Ectodermal cell (in vitro differentiated cells): ENCODE measurements around the gene PTPA.
"Not testable (repeated sequence)": the region's sequence is repeated elsewhere in the genome, so short reads cannot be mapped to it uniquely, and the experiment has no call there.

Experiments used
- H3K27ac ChIP-seq: 2 replicates; pipeline ENCODE4 v1.7.0; 2013; ENCODE audit warnings: mild to moderate bottlenecking, low read depth, low read length; ENCODE audit not compliant: insufficient read depth, poor library complexity, severe bottlenecking
- H3K27me3 ChIP-seq: 2 replicates; pipeline ENCODE4 v1.7.0; 2013; ENCODE audit warnings: mild to moderate bottlenecking, low read length; ENCODE audit not compliant: insufficient read depth, control insufficient read depth, poor library complexity, severe bottlenecking
- H3K36me3 ChIP-seq: one replicate; pipeline ENCODE4 v1.7.0; 2013; ENCODE audit warnings: low read length; ENCODE audit not compliant: control insufficient read depth, insufficient read depth
- H3K4me1 ChIP-seq: one replicate; pipeline ENCODE4 v1.7.0; 2013; ENCODE audit warnings: low read length; ENCODE audit not compliant: control insufficient read depth, insufficient read depth
- H3K4me3 ChIP-seq: 2 replicates; pipeline ENCODE4 v1.7.0; 2013; ENCODE audit warnings: low read depth, low read length, control low read depth; ENCODE audit not compliant: insufficient read depth
- H3K9me3 ChIP-seq: 2 replicates; pipeline ENCODE4 v1.7.0; 2013; ENCODE audit warnings: mild to moderate bottlenecking, low read length, moderate library complexity; ENCODE audit not compliant: control insufficient read depth
- WGBS, 2 experiments: methylation state at CpG; one replicate each; pipeline ENCODE4 v1.1.7; 2013; ENCODE audit warnings: missing lambda C conversion rate in 2 of 2; 5-methylcytosine and 5-hydroxymethylcytosine counted together

PTPA gene

GRCh38 chr9:129154866-129155477 is 43.8 kb downstream of the PTPA start:
- H3K27ac ChIP-seq: no peak overlapping the region
- H3K4me1 ChIP-seq: no peaks in the 10 kb centered on the region
- H3K36me3 ChIP-seq: no peaks in the 10 kb centered on the region
- H3K4me3 ChIP-seq: no peak overlapping the region
- no peaks in the 10 kb centered on the region for H3K27me3 ChIP-seq
- no peaks in the 10 kb centered on the region for H3K9me3 ChIP-seq
- WGBS, 2 experiments: 94 to 95% methylated on average over 16 of the region's 16 CpGs

GRCh38 chr9:129156163-129156562 is 44.9 kb downstream of the PTPA start:
- 93 to 94% methylated on average over 10 of the region's 10 CpGs for WGBS, 2 experiments
- no peaks in the 10 kb centered on the region for H3K36me3 ChIP-seq
- H3K9me3 ChIP-seq: no peaks in the 10 kb centered on the region
- H3K4me3 ChIP-seq: no peak overlapping the region
- H3K27ac ChIP-seq: no peak overlapping the region
- H3K4me1 ChIP-seq: no peaks in the 10 kb centered on the region
- H3K27me3 ChIP-seq: no peaks in the 10 kb centered on the region

DNA sequence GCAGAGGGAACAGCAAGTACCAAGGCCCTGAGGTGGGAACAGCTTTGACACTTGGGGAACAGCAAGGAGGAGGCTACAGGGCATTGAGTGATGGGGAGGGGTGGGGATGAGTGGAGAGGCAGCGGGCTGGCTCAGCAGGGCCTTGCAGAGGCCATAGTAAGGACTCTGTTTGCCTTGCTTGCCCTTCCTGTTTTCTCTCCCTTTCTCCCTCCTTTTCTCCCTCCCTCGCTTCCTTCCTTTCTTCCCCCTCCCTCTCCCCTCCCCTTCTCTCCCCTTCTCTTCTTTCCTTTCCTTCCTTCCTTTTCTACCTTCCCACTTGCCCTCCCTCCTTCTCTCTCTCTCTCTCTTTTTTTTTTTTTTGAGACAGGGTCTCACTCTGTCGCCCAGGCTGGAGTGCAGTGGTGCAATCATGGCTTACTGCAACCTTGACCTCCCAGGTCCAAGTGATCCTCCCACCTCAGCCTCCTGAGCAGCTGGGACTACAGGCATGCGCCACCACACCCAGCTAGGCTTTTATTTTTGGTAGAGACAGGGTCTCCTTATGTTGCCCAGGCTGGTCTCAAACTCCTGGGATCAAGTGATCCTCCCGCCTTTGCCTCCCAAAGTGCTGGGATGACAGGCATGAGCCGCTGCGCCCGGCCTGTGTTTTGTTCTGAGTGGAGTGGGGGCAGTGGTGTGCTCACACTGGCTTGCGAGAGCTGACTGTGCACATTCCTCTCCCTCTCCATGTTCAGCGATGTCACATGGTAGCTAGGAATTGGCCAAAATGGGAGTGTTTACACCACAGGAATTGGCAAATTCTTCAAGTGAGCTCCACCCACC is 49.7 kb downstream of the PTPA start:
- H3K4me3 ChIP-seq: no peak overlapping the region
- no peaks in the 10 kb centered on the region for H3K27me3 ChIP-seq
- peaks cover 10% of the 10 kb centered on the region for H3K4me1 ChIP-seq
- H3K27ac ChIP-seq: no peak overlapping the region
- no peaks in the 10 kb centered on the region for H3K36me3 ChIP-seq
- WGBS, 2 experiments: 94 to 95% methylated on average over 10 of the region's 10 CpGs
- no peaks in the 10 kb centered on the region for H3K9me3 ChIP-seq

GRCh38 chr9:129161534-129161837 is 50.3 kb downstream of the PTPA start:
- no peaks in the 10 kb centered on the region for H3K9me3 ChIP-seq
- peaks cover 10% of the 10 kb centered on the region for H3K4me1 ChIP-seq
- no peak overlapping the region for H3K27ac ChIP-seq
- WGBS, 2 experiments: 95 to 96% methylated on average over 9 of the region's 9 CpGs
- H3K36me3 ChIP-seq: no peaks in the 10 kb centered on the region
- no peak overlapping the region for H3K4me3 ChIP-seq
- no peaks in the 10 kb centered on the region for H3K27me3 ChIP-seq

- H3K27ac ChIP-seq: no peak overlapping the region
- H3K27me3 ChIP-seq: no peaks in the 10 kb centered on the region
- H3K9me3 ChIP-seq: no peaks in the 10 kb centered on the region
- H3K36me3 ChIP-seq: no peaks in the 10 kb centered on the region
- whole genome bisulfite sequencing, 2 experiments: 95% methylated on average over 10 to 11 of the region's 11 CpGs
- no peak overlapping the region for H3K4me3 ChIP-seq
- H3K4me1 ChIP-seq: peaks cover 18% of the 10 kb centered on the region
Observed at GRCh38 chr9:129162497-129163197, 51.4 kb downstream of the PTPA start.

DNA sequence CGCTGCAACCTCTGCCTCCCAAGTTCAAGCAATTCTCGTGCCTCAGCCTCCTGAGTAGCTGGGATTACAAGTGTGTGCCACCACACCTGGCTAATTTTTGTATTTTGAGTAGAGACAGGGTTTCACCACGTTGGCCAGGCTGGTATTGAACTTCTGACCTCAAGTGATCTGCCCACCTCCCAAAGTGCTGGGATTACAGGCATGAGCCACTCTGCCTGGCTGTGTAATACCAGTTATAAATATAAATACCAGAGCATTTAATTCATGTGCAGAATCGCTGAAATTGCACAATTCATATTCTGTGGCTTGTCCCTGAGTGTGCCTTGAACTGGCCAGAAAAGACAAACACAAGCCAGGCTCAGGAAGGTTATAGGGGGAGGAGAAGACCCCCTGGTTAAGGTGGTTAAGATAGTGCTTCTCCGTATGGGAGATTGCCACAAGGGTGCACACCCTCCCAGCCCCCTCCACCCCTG is 52.0 kb downstream of the PTPA start:
- 89 to 90% methylated on average over 5 of the region's 5 CpGs for WGBS, 2 experiments

GRCh38 chr9:129163753-129164152 is 52.5 kb downstream of the PTPA start:
- peak overlapping the region; percentile 60 for H3K27ac ChIP-seq
- WGBS, 2 experiments: 90 to 91% methylated on average over 10 of the region's 10 CpGs

More for the DNA sequence above, 52.0 kb downstream of the PTPA start:
- not testable (repeated sequence) for H3K27me3 ChIP-seq, H3K36me3 ChIP-seq, H3K9me3 ChIP-seq, H3K27ac ChIP-seq, H3K4me3 ChIP-seq
- H3K4me1 ChIP-seq: peaks cover 18% of the 10 kb centered on the region

DNA sequence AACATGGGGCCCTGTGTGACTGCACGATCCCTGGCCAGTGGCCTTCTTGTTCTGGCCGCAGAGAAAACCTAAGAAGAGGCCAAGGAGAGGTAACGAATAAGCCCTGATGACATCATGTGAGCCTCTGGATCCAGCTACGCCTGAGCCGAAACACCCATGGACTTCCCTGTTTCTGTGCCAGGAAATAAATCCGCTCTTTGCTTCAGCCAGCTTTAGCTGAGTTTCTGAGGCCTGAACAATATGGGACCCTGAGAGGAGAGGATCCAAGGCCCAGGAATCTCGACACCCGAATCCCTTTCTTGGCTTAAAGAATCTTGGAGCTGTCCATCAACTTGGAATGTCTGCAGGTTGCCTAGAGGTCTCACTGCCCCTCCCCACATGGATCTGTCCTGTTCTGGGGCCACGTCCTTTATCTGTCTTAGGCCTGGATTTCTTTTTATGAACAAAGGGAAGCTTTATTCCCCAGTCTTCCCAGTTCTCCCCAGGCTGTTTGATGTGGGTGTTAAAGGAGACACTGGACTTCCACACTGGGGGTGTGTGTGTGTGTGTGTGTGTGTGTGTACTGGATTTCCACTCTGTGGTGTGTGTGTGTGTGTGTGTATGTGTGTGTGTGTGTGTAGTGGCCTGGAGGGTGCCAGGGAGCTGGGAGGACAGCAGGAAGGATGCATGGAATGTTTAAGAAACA is 53.2 kb downstream of the PTPA start:
- no peak overlapping the region for H3K4me3 ChIP-seq
- H3K27me3 ChIP-seq: no peaks in the 10 kb centered on the region
- H3K4me1 ChIP-seq: peaks cover 18% of the 10 kb centered on the region
- no peaks in the 10 kb centered on the region for H3K9me3 ChIP-seq
- WGBS, 2 experiments: 77 to 78% methylated on average over 9 of the region's 9 CpGs
- no peaks in the 10 kb centered on the region for H3K36me3 ChIP-seq
- peak overlapping the region; percentile 60 for H3K27ac ChIP-seq

More at GRCh38 chr9:129163753-129164152, 52.5 kb downstream of the PTPA start:
- Histone ChIP-seq H3K27me3 (no peaks in the 10 kb centered on the region), H3K9me3 (no peaks in the 10 kb centered on the region), H3K4me3 (no peak overlapping the region), H3K36me3 (no peaks in the 10 kb centered on the region), H3K4me1 (peaks cover 18% of the 10 kb centered on the region)

DNA sequence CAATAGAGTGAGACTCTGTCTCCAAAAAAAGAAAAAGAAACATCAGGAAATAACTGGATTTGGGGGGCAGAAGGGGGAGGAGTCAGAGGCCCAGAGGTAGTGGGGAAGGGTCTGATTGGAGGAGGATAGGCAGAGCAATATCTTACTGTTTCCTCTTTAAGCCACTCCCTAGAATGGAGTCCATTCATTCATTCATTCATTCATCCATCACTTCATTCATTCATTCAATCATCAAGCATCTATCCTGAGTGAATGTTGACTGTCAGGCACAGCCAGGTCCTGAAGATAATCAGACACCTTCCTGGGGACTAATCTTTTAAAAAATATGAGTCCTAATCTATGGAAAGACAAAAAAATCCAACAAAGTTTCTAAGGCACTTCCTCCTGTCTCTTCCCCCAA is 54.0 kb downstream of the PTPA start:
- no peaks in the 10 kb centered on the region for H3K27me3 ChIP-seq
- no peaks in the 10 kb centered on the region for H3K36me3 ChIP-seq
- peaks cover 18% of the 10 kb centered on the region for H3K4me1 ChIP-seq
- no peak overlapping the region for H3K4me3 ChIP-seq
- H3K27ac ChIP-seq: no peak overlapping the region
- no peaks in the 10 kb centered on the region for H3K9me3 ChIP-seq
